ENCODE data around the gene AREG.

DNA sequence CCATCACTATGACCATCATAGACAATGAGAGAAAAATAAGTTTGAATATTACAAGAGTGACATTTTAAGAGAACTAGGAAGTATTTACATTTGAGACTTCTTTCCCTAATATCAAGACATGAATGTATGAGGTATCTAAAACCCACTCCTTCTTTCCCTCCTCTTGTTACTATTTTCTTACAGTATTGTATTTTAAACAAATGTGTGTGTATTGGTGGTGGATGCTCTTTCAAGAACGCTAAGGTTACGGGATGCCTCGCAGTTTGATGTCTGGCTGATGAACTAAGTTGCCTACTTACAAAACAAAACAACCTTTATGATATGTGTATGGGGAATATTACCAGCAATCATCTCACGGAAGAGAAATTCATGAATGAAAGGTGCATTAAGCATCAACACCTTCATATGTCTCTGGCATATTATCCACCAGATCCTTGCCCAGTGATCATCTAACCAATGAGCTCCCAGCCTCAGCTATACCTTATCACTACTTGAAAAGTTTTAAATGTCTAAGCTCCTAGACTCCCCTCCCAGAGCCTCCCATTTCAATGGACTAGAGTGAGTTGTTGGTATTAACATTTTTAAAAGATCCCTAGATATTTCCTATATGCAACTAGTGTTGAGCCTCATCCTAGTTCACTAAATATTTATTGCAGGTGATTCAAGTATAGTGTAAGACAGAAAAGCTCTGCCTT lies 10.6 kb downstream of the AREG start:
- TF ChIP-seq TAF1 (IDR thresholded peaks at IDR 0.05; ENCODE audit: low read depth, low read length), result no peak
- no peak for TF ChIP-seq POLR2AphosphoS5 (IDR thresholded peaks at IDR 0.05; ENCODE audit: low read depth, low read length)
- TF ChIP-seq POLR2A (IDR thresholded peaks at IDR 0.05; ENCODE audit: low read depth, low read length), result no peak

All from GM12891 (cell line).